SHP77 (cell line): Measurements from ENCODE around the gene IQGAP3.
A peak's percentile ranks its signal among the peaks of the same experiment; 100 is the strongest.
"Not testable (repeated sequence)": the region's sequence is repeated elsewhere in the genome, so short reads cannot be mapped to it uniquely, and the experiment has no call there.

Experiments
- DNase-seq, 2 experiments: peaks; one replicate each; lab custom pipeline; 2025; lab: John Stamatoyannopoulos, UW

IQGAP3 gene

DNA sequence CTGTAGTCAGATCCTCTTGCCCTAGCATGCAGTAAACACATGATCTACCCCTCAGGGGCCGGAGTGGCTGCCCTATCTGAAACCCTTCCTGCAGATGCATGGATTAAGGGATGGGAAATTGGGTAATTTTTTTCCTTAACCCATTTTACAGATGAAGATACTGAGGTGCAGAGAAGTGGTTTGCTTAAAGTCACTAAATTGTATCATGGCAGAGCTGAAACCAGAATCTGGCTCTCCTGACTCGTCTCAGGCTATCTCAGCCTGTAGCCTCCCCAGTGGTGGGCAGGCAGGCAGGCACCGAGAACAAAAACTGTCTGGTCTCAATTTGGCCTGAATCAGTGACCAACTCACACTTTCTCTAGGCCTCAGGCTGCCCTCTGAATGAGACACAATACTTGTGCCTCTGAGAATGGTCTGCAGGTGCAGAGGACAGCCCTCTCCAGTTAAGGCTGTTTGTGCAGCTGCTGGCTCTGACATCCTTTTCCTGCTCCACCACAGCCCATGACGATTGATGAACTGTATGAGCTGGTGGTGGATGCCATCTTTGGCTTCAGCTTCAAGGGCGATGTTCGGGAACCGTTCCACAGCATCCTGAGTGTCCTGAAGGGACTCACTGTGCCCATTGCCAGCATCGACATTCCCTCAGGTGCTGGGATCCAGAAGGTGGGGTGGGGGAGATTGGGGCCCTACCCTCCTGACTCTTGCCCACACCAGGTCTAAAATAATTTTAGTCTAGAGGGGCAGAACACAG, 20.7 kb upstream of the IQGAP3 start:
- peak; percentile 99 for DNase-seq

DNA sequence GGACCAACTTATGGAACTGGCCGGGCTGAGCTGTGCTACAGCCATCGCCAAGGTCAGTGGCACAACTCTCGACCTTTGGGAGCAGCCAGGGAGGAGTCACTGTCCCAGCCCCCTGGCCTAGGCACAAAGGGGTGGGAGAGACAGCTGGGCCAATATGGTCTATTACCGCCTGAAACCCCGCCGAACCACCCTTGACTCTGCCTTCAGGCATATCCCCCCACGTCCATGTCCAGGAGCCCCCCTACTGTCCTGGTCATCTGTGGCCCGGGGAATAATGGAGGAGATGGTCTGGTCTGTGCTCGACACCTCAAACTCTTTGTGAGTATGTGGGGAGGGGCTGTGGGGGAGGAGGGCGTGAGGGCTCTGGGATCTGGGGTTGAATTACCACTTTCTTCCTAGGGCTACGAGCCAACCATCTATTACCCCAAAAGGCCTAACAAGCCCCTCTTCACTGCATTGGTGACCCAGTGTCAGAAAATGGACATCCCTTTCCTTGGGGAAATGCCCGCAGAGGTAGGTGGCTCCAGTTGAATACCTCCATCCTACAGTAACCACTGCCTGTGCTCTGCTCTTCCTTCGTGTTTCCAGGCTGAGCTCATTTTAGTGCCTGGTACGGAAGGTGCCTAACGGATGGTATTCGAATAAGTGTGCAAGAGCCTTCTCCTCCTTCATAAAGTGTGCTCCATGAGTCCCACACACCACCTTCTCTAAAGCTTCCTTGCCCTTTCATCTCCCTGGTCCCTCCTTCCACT, 20.0 kb upstream of the IQGAP3 start:
- DNase-seq = no peak

DNA sequence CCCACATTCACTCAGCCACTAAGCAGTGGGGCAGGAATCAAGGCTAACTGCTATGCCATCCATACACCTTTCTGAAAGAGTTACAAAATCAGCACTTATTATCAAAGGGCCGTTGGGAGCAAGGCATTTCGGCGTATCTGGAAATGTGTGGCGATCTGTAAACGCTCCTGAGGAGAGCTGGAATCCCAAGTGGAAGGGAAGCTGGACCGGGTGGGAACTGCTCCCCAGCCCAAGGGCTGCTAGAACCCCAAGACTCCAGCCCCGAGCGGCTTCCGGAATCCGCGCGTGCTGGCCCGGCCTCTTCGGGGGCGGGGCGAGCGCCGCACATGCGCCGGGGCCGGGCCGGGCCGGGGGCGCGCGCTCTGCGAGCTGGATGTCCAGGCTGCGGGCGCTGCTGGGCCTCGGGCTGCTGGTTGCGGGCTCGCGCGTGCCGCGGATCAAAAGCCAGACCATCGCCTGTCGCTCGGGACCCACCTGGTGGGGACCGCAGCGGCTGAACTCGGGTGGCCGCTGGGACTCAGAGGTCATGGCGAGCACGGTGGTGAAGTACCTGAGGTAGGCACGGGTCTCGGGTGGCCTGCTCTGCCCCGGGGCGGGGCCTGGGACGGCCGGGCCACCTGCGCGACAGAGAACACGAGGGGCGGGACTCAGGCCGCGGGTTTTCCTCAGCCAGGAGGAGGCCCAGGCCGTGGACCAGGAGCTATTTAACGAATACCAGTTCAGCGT, 19.2 kb upstream of the IQGAP3 start, which contains the start of gene NAXE:
NAXE (plus strand) TSS at position 345 of the 726 bp plus-strand sequence; CDS start at position 374, 29 bp downstream.
- peak; percentile 84 to 94 for DNase-seq

DNA sequence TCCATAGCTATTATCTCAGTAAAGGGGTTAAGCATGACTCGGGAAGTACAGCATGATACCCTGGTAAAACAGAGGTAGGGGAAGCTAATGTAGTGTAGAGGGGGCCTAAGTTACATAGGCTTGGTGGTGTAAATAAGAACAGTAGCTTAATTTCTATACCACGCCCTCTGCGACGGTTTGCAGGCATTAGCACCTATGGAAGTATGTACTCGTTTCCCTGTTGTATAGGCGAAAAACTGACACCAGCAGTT, 18.7 kb upstream of the IQGAP3 start:
- DNase-seq = no peak

DNA sequence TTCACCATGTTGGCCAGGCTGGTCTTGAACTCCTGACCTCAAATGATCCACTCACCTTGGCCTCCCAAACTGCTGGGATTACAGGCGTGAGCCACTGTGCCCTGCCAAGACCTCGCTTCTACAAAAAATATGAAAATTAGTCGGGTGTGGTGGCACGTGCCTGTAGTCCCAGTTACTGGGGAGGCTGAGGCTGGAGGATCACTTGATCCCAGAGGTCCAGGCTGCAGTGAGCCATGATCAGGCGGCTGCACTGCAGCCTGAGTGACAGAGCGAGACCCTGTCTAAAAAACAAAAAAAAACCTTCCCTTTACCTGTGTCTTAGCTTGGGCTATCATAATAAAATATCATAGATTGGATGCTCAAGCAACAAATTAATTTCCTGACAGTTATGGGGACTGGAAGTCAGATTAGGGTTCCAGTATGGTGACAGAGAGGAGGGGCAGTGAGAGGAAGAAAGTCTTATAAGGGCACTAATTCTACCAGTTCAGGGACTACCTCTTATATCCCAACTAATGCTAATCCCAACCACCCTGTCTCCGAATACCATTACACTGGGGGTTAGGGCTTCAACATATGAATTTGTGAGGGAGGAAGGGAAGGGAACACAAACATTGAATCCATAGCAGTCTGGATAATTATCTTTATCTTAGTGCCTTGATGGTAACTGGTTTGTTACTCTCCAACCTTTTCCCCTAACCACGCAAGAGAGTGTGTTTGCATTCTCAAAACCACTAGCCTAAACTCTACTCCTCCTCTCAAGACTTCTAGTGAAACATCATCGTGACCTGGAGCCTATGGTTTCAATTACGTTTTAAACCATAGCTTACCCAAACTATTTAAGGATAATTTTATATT, 18.2 kb upstream of the IQGAP3 start:
- no peak for DNase-seq

DNA sequence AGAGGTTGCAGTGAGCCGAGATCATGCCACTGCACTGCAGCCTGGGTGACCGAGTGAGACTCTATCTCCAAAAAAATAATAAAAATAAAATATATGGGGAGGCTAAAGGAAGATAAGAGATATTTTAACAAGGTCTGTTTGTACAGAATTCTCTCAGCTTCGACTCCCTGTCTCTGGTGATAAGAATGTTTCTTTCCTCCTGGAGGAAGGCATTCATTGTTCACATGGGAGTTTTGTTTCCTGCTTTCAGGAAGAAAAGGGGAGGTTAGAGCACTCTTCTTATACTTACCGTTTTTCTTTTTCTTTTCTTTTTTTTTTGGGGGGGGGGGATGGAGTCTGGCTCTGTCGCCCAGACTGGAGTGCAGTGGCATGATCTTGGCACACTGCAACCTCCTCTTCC, 17.2 kb upstream of the IQGAP3 start:
- DNase-seq = no peak

DNA sequence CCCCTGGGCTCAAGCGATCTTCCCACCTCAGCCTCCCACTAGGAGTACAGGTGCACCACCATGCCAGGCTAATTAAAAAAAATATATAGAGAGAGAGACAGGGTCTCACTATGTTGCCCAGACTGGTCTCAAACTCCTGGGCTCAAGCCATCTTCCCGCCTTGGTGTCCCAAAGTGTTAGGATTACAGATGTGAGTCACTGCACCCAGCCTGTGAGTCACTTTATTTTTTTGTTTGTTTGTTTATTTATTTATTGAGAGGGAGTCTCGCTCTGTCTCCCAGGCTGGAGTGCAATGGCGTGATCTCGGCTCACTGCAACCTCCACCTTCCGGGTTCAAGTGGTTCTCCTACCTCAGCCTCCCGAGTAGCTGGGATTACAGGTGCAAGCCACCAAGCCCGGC, 15.6 kb upstream of the IQGAP3 start:
- not testable (repeated sequence) for DNase-seq

DNA sequence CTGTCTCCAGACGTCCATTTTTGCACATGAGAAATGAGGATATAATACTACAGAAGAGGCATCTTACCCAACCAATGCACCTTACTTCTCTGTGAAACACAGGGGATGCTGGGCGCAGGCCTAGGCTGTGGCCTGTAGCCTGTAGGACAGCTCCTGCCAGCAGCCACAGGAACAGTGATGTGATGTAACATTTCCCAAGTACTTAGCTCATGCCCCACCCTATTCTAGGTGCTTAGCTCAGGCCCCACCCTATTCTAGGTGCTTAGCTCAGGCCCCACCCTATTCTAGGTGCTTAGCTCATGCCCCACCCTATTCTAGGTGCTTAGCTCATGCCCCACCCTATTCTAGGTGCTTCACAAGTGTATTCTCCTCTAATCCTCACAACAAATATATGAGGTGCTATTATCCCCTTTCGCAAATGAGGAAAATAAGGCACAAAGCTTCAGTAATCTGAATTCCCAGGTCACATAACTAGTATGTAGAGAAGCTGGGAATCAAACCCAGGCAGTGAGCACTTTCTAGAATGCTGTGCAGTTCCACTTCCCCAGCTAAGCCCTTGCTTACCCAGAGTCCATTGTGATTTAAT, 14.6 kb upstream of the IQGAP3 start:
- DNase-seq = no peak

DNA sequence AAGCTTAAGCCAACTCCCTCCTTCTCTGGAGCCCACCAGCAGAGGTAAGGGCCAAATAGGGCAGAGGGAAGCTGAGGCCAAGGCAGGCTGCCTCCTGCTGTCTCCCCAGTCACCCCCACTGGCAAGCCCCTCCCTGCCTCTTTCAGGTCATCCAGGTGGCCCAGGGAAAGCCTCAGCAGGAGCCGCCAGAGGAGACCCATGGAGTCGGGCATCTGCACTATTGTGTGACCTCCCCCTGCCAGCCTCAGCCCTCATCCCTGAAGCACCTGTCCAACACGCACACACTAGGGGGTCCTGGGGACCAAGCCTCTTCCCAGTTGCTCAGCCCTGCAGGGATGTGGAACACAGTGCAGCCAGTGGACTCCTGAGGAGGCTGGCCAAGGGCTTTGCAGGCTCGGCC, 14.0 kb upstream of the IQGAP3 start:
- no peak for DNase-seq

DNA sequence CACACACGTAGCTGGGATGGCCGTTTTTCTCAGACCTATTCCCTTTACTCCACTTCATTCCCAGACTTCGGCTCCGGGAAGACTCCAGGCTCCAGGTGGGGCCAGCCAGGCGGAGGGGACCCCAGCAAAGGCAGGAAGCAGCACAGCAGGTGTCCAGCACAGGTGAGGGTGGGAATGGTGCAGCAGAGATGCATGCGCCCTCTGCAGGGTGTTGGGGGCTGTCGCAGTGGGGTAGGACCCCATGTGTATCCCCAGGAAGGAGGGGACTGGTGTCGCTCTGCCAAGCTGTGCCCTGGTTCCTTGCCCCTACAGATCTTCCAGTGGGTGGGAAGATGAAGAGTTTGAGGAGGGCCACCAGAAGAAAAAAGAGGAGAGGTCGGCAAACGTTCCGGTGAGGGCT, 12.4 kb upstream of the IQGAP3 start:
- DNase-seq = peak; percentile 35 to 47

DNA sequence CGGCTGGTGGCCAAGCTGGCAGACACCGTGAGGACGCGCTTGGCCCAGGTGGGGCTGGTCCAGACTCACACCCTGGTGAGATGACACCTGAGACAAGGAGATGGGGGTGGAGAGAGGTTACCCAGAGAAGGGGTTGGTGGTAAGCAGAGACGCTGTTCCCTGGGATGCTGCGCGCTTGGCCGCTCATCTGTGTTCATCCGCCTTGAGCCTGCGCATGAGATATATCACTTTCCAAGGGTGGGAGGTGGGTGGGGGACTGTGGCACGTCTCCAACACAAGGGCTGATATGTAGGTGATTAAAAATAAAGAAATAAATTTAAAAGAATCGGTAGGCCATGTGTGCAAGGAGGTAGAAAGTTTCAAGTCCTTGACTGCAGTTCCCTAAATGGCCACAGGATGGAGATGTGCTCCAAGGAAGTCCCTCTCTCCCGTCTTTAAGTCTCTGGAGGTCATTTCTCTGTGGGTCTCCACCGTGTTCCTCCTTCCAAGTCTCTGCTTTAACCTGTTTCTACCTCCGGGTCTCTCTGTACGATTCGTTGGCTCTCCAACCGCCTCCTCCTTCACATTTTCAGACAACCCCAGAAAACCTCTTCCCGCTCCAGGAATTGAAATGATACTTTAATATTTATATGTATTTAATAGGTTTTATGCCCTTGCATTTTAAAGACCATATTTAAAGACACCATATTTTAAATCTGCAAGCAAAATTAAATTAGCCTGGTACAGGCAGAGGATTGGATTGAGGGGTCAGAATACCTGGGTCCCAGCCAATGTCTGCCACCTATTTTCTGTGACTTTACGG, 11.7 kb upstream of the IQGAP3 start:
- DNase-seq = peak; percentile 67 to 71

DNA sequence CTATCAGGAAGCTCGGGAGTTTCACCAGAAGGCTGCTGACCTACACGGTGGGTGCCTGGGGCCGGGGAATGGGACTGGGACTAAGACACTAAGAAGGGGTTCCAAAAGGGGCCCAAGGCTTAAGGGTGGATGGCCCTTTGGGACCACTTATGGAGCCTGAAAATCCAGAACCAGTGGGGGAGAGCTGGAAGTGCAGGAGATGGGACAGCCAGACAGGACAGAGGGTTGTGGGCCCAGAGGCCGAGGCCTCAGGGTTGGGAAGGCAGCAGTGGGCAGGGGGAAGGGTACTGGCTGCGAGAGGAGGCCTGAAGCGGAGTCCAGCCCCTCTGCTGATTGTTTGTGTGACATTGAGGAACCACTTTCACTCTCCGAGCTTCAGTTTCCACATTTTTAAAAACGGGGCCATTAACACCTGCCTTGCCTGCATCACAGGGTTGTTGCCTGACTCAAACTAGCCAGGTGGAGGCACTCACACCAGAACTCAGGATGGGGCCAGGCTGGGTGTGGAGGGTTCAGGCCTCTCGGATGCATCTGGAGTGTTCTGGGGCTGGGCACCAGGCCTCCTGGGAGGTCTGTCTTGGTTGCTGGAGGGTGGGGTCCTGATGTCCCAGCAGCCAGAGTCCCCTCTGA, 10.1 kb upstream of the IQGAP3 start:
- DNase-seq = peak; percentile 74 to 76

DNA sequence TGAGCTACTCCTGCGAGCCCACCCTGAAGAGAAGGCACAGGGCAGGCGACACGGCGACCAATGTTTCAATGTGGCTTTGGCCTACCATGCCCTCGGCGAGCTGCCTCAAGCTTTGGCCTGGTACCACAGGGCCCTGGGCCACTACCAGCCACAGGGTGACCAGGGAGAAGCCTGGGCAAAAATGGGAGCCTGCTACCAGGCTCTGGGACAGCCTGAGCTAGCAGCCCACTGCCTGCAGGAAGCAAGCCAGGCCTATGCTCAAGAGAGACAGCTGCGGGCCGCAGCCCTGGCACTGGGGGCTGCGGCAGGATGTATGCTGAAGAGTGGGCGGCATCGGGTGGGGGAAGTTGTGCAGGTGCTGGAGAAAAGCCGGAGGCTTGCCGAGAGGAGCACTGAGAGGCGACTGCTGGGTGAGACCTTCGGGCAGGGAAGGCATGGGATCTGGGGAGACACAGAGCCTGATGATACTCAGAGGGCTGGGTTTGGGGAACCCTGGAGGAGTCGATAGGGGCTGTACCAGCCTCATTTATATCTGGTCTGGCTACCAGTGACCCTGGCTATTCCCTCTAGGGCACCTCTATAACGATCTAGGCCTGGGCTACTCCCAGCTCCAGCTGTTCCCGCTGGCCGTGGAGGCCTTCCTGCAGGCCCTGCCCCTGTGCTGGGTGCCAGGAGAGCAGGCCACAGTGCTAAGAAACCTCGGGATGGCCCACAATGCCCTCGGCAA, 9.5 kb upstream of the IQGAP3 start:
- peak; percentile 82 to 85 for DNase-seq

DNA sequence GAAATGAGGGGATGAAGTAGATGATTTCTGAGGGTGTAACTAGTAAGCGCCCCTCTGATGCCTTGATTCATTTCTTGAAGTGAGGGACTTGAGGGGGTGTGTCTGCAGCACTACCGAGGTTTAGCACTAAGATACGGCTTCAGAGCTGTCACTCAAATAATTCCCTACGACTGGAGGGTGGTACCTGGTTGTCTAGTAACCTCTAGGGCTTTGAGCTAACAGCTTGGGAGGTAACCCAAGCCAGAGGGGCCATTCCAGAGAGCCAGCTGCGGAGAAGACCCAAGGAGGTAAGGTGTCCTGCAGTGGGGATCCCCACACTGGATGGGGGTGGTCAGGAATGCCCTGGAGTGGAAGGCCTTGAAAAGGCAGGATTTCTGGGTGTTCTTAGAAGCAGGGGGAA, 7.1 kb upstream of the IQGAP3 start, which contains the start of gene TTC24:
TTC24 (plus strand) TSS at position 252 of the 400 bp plus-strand sequence. CDS start 1,642 bp downstream, outside the sequence.
- no peak for DNase-seq

DNA sequence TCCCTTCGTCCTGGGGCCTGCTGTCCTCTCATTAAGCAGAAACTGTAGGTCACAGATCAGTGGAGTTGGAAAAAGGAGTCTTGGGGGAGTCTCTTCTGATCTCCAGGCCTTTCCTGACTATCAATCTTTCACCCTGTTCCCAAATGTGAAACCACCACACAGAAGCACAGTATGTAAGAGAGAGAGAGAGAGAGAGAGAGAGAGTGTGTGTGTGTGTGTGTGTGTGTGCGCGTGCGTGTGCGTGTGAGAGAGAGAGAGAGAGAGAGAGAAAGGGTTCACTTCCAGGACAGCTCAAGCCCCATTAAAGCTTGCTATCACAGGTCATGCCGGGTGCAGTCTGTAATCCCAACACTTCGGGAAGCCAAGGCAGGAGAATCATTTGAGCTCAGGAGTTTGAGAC, 5.7 kb upstream of the IQGAP3 start:
- no peak for DNase-seq

DNA sequence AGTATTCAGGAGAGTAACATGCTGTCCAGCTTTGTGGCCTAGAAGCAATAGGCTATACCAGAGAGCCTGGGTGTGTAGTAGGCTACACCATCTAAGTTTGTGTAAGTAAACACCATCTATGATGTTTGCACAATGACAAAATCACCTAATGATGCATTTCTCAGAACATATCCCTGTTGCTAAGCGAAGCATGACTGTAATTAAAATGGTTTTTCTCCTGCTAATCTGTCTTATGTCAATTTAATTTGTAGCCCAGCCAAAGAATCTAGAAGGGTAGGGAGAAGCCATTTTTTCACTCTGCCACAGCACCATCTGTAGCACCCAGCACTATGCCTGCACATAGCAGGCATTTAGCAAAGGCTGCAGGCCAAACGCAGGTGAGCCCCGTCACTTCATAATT, 5.2 kb upstream of the IQGAP3 start:
- no peak for DNase-seq

DNA sequence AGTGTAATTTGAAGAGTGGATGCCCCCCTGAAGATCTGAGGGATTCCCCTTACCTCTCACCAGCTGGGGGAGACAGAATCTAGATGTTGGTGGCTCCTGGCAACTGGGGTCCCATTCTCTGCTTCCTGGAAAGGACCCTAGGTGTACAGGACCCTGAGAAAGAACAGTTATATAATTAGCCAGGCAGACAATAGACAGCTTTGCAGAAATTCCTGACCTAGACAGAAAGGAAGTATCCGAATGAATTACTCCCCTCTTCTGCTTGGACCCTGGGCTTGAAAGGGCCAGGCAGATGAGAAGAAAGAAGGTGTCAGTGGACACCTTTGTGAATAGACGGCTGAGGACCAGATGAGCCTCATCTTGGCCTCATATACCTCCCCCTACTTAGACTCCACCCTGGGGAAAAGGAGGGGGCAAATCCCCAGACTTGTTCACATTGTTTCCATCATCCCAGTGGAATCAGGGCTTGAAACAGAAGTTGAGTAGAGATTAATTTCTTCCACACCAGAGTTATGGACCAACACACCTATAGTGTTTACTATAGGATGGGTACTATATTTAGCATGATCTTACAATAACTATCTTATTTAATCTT, 1.8 kb upstream of the IQGAP3 start:
- no peak for DNase-seq

DNA sequence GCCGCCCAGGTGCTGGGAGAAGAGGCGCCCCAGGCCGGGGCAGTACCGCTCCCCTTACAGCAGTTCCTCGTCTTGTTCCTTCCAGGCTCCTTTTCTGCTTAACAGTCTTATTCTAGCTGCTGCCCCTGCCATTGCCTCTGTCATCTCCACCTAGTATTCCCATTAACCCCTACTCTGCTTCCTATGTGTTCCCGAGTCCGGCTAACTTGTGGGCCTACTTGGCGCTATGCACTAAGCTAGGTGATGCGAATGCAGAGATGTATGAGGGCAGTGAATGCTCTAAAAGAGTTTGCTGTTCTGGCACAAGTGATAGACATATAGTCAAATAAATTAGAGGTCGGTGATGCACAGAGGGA, 276 bp upstream of the IQGAP3 start:
- DNase-seq = no peak

DNA sequence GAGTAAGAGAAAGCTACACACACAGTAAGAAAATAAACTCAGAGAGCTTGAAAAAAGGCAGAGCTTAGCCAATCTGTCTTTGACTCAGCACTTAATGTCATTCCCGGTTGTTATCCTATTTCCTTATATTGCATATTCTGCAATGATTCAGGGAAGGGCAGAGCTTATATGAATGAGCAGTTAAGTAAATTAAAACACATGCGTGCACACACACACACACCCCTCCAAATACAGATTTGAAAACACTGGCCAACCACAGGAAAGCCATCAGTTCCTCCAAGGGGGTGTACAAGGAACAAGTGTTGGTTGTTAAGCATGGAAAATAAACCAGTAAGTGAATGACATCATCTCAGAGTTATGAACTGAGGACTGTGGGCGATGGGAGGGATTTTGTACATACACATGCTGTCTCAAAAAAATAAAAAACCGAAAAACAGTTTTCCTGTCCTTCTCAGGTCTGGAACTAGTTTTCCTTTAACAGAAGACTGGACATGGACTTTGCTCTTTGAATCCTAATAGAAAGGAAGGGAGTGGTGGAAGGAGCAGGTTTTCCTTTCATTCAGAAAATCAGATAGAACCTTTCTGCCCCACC, 1.0 kb downstream of the IQGAP3 start:
- DNase-seq = no peak
